NCI-H1092 treated with DMSO at 0.1 percent for 48 hours (cell line): ENCODE data around the gene FNBP1L.

Experiments used
- DNase-seq: peaks from one replicate; lab custom pipeline; 2025; lab: John Stamatoyannopoulos, UW

Gene FNBP1L

DNA sequence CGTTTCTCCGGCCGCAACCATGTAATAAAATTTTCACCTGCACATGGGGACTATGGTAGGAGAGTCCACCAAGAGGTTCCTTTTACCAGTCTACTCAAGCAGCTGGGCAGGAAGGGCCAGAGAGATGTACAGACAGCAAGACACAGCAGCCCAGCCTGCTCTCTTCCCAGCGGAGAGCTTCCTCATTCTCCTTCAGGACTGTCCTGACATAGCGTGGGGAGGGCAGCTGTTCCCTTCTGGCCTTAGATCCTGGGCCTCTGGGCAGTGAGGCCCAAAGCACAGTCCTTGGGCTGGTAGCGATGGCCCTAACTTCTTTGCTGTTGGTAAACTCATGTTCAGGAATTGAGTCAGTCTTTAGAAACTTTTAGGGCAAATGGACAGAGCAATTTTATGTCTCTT lies 144.6 kb downstream of the FNBP1L start:
- no peak for DNase-seq

DNA sequence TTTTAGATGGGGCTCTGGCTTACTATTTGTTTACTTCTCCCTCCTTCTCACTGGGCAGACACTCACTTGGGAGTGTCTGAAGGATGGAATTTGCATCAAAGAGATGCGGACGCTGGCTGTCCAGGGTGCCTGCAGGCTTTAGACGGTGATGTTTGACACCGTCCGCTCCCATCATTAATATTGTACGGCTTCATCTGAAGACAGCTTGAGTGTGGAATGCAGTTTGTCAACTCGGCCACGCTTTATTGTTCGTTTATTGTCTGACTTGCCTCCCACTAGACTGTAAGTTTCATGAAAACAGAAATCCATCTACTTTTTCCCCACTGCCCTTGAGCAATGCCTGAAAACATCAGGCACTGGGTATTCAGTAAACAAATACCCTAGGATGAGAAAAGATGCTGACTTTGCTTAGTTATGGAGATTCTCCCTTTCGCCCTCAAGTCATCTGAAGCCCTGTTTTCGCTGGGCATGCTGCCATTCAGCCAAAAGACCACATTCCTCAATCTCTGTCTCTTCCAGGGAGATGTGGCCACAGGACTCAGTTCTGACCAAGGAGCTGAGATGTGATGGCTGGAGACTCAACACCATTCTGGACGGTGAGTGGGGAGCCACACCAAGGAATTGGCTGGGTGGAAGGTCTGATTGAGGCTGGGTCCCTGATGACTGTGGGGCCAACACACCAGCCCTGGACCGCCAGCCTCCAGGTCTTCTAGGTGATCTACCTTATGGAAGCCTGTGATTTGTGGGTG lies 146.1 kb downstream of the FNBP1L start:
- no peak for DNase-seq

DNA sequence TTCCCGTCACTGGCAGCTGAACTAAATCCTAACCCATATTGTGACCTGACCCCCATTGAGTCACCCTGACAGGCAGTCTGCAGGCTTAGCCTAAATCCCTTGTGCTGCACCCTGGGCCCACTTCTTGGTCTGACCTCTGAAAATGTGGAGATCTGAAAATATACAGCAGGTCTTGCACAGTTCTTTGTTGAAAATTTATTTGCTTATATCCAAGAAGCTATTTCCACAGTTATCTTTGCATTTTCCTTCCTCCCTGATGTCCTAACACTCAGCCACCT lies 146.6 kb downstream of the FNBP1L start:
- DNase-seq: no peak

DNA sequence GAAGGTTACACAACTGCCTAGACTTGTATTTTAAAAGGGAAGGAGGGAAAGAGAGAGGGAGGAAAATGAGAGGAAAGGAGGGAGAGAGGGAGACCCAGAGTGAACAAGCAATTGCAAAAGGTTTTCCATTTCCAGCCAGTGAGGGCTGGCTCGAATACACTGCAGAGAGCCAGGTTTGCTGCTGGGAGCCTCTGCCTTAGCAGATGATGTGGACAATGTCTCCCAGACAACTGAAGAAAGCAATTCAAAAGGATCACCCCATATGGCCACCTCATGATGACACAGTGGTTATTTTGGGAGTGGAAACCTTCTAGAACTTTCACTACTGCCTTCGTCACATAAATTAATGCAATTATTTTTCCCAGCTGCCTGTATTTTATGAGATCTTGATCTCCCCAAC lies 147.3 kb downstream of the FNBP1L start:
- DNase-seq: no peak

DNA sequence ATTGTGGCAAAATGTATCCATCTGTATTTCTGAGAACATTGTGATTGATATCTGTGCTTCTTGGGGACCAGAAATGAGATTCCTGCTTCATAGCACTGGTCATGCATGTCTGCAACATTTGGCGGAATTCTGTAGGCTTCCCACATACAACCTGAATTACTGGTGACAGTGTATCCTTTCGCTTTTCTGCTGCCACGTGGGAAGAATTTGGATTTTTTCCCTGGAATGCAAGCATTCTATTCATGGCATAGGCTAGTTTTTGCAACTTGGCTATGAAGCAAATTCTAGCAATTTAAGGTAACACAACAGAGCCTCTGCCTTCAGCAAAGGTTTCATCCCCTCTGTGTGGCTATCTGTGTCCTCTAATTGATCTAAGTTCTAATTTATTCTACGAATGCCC lies 147.8 kb downstream of the FNBP1L start:
- DNase-seq: no peak

DNA sequence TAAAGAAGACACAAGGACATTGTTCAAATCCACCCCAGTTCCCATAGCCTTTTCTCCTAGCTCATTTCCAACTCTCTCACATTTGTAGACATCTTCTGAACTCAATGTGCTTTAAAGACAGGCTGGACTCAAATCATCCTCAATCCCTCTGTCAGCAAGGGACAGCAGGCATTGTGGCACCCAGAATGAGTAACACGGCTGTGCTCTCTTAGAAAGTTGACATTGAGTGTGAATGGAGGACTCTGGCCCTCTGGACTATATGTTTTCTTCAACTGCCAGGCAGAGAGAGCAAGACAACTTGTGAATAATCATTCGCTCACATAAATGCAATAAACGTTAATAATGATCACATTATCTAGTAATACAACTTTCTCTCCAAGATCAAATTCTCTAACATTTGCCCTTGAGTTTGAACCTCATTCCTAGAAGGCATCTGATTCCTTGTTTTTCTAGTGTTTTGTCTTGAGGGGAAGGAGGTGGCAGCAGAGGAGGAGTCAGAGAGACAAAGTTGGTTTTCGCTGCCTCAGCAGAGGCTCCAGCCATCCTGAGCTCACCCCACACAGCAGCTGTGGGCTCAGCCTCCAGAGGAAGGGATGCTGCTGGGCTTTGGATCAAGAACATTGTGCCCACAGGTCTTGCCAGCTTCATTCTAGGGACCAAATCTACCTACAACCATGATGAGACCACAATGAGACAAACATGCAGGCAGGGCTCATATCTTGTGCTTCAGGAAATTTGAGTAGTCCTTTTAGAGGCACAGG lies 148.6 kb downstream of the FNBP1L start:
- DNase-seq: no peak

DNA sequence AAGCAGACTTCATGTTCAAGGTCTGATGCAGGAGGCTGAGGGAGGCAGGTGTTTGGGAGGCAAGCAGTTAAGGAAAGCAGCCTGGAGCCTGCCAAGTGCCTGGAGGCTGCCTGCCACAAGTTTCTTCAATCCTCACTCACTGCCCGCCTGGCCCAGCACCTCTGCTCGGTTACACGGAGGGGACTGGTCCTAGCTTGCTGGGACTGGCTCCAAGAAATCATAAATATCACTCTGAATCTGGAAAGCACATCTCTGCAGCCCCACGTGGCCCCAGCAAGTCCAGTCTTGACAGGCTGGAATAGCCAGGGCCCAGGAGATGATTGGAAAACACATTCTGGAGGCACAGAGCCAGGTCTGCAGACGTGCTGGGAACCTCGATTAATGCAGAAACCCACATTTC lies 149.8 kb downstream of the FNBP1L start:
- peak; percentile 28 for DNase-seq

DNA sequence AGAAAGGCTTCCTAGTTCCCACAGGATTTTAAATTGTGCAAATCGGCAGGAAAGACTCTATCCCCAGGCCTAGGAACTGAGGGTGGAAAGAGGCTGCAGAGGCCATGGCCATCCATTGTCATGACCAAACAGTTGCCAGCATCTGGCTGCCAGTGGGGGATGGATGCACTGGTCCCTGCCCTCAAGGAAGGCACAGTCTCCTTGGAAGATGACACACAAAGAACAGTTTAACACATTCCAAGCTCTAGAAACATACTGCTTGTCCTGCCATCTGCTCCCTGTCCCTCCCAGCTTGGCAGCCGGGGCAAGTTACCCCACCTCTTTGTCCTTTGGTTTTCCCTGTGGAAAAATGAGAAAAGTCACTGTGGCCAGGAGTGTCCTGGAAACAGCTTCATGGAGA lies 150.5 kb downstream of the FNBP1L start:
- DNase-seq: no peak

DNA sequence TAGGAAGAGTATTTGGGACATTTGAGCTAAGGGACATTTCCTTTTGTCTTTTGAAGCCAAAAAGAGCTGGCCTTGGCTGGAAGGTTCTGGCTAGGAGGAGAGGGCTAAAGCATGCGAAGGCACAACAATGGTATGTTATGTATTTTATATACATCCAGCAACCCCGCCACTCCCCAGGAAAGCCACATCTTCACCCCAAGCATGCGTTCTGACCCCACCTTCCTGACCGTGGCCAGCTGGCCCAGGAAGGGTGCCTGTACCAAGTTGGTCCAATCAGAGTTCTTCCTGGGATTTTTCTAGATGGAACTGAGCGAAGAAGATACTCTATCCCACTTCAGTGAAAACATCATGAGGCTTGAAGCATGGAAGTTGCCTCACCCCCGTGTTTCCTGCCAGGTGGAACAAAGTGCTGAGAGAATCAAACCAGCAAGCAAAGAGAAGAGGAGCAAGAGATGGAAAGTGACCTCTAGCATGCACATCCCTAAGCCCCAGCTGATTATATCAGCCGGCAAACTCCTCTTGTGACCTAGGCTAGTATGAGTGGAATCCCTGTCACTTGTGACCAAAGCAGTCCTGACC lies 151.0 kb downstream of the FNBP1L start:
- no peak for DNase-seq

DNA sequence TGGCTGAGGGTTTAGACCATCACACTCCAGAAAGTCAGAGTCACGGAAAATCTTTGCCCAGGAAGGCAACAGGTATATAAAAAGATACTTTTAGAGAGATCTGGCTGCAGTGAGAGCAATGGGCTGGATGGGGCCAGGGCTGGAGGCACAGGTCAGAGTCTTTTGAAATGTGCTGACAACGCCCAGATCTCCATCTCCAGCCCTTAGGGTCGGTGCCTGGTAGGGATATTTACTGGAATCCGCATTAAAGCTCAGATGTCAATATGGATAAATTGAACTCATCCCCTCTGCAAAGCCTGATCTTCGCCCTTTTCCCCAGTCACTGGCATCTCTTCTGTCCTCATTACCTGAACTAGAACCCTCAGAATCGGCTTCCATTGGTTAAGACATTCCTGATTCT lies 151.6 kb downstream of the FNBP1L start:
- no peak for DNase-seq

DNA sequence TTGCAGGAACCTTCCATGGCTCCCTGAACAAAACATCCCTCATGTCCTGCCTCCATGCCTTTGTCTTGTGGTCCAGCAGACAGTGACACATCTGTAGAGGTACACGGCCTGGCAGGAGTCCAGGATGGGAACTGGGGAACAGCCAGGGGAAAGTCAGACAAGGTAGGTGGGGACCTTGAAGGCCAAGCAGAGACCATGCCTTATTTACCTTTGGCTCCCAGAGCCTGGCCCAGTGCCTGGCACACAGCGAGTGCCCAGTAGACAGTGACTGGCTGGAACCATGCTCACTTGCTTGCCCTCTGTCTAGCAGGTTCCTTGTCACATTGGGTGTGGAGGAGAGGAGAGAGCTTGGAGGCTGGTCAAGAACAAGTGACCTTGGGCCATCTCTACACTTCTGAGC lies 152.7 kb downstream of the FNBP1L start:
- DNase-seq: no peak

DNA sequence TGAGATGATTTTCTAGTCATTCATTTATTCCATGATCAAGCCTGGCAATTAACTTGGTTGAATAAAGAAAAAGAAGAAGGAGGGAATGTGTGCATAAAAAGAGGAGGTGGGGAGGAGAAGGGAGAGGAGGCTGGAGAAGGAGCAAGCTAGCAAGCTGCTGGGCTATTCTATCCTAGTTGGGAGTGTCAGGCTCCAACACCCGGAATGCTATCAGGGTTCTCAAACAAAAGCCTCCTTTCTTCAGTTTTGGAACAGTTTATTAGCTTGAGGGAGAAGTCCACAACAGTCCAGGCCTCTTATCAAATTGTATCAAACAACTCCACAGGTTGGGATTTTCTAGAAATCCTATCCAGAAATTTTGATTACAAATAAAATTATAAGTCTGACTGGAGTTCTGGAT lies 153.8 kb downstream of the FNBP1L start:
- DNase-seq: no peak

DNA sequence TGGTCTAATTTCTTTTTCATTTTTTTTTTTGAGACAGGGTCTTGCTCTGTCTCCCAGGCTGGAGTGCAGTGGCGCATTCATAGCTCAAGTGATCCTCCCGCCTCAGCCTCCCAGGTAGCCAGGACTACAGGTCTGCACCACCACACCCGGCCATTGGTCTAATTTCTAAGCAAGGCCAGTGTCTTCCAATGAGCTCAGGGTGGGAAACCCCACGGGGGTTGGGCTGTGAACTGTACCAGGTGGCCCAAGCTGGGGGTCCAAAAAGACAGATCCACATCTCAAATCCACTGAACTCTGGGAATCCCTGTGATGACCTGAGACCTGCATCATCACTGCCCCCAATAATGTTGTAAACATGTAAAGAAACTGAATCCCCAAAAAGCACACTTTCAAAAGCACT lies 154.2 kb downstream of the FNBP1L start:
- no peak for DNase-seq

DNA sequence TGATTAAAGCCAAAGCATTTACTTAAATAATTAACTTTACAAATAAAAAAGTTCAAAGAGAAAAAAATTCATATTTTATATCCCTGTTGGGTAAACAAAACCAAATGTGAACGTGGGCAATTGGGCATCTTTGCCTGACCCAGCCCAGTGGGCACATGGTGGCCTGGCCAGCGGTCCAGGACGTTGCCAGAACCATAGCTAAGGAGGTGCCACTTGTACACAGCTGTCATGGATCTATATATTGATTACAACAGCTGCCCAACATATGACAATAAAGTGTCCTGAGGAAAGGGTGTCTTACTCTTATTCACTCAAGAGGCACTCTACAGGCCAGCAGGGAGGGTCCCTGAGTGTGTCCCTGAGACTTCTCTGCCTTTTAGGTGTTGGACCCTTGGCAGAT lies 155.2 kb downstream of the FNBP1L start:
- DNase-seq: no peak

DNA sequence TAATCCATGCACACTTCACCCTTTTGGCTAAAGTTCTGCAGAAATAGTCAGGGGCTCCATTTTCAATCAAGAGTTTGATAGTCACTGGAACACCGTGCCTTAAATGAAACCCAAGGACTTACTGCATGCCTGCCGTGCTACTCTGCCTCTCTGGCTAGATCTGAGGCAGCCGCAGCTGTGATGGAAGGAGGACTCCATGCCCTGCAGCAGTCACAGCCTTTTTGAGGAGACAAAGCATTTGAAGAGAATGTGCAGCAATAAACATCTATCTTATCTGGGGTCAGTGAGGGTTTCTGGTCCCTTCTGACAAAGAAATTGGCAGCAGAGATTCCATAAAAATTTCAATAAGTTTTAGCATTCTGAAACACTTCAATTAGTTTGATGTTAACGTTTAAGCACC lies 155.7 kb downstream of the FNBP1L start:
- DNase-seq: no peak
